ENCODE data around the gene SORCS2.

DNA sequence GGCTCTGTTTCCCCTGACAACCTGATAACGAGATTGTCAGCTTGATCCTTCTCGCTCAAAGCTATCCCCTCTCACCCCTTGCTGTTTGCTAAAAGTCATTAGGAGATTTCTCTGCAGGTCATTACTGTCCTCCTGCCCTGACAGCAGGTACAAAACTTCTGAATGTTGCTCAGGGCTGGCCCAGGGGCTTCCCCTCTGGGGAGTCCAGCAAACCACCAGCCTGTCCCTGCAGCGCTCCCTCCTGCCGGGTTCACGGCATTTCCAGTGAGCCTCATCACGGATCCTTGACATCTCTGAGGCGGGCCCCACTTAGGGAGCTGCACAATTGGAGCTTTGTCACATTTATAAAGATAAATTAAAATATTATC is 5.2 kb upstream of the SORCS2 start:
- TF ChIP-seq, protein P1, sequence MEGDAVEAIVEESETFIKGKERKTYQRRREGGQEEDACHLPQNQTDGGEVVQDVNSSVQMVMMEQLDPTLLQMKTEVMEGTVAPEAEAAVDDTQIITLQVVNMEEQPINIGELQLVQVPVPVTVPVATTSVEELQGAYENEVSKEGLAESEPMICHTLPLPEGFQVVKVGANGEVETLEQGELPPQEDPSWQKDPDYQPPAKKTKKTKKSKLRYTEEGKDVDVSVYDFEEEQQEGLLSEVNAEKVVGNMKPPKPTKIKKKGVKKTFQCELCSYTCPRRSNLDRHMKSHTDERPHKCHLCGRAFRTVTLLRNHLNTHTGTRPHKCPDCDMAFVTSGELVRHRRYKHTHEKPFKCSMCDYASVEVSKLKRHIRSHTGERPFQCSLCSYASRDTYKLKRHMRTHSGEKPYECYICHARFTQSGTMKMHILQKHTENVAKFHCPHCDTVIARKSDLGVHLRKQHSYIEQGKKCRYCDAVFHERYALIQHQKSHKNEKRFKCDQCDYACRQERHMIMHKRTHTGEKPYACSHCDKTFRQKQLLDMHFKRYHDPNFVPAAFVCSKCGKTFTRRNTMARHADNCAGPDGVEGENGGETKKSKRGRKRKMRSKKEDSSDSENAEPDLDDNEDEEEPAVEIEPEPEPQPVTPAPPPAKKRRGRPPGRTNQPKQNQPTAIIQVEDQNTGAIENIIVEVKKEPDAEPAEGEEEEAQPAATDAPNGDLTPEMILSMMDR (IDR thresholded peaks at IDR 0.05; ENCODE audit: poor library complexity, severe bottlenecking) = no peak
- no peak for TF ChIP-seq EZH2 (IDR thresholded peaks at IDR 0.05; ENCODE audit: borderline replicate concordance, insufficient read depth, low read length, poor library complexity, severe bottlenecking)

Measured in neural cell (in vitro differentiated cells).